Mesothelial cell of epicardium (in vitro differentiated cells): ENCODE measurements around the gene FSTL3. TPM values are rescaled to one million over a fixed set of nuclear protein-coding genes. Genes with fewer than 3 reads are reported as not detected.

ENCODE experiments used
- DNase-seq, 2 experiments: peaks; one replicate each; pipeline ENCODE4 v3.0.0; 2021; ENCODE audit warnings: low spot score in 2 of 2; ENCODE audit not compliant: unreplicated experiment in 2 of 2
- H3K27ac Mint-ChIP-seq: 2 replicates; pipeline ENCODE4 v1.8.0; 2021; ENCODE audit warnings: mixed read lengths
- H3K27me3 Mint-ChIP-seq: 2 replicates; pipeline ENCODE4 v1.8.0; 2021; ENCODE audit warnings: low read depth, mixed read lengths
- H3K36me3 Mint-ChIP-seq: 2 replicates; pipeline ENCODE4 v1.8.0; 2021; ENCODE audit warnings: mixed read lengths
- H3K4me1 Mint-ChIP-seq: 2 replicates; pipeline ENCODE4 v1.8.0; 2021; ENCODE audit warnings: mixed read lengths
- H3K4me3 Mint-ChIP-seq: 2 replicates; pipeline ENCODE4 v1.8.0; 2021; ENCODE audit warnings: mild to moderate bottlenecking, moderate library complexity, mixed read lengths
- H3K9me3 Mint-ChIP-seq: 2 replicates; pipeline ENCODE4 v1.8.0; 2021; ENCODE audit warnings: mixed read lengths
- CTCF ChIP-seq: fragments of 200-600 bp; sonication (generic); IDR thresholded peaks from one replicate; pipeline ENCODE4 v1.5.0; 2021; ENCODE audit warnings: antibody characterized with exemption; ENCODE audit not compliant: unreplicated experiment
- total RNA-seq: library from RNA; stranded (reverse); gene quantifications from 3 replicates; pipeline ENCODE4 v1.2.1, GENCODE V29; 2021

FSTL3 gene
- total RNA-seq, 1 donor from 2014 or later: 64.6 TPM

DNA sequence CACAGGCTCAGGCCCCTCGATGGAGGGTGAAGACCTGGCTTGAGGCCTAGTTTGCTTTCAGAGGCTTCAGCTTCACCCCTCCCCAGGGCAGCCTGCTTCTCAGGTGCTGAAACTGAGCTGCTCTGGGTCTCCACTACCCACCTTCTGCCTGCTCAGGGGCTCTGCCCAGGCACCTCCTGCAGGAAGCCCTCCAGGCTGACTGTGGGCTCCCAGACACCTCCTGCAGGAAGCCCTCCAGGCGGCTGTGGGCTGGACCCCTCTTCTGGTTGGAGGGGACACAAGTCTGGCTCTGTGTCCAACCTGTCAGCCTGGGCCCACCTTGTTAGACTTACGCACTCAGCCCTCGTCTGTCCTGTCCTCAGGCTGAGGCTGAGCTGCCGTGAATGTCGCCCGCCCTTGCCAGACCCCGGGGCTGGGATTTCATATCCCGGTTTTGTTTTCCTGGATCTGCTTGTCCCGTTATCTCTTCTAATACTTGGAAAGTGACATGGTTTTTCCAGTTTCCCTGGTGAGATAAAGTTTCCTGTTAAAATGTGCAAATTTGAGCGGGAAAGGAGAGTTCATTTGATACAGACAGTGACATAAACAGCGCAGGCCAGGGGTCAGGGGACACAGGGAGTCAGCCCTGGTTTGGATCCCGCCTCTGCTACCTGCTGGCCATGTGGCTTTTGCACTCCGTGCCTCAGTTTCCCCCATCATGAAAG is 53.9 kb downstream of the FSTL3 start:
- Mint-ChIP-seq H3K4me1 (no peaks in the 10 kb centered on the region), H3K27ac (no peak overlapping the region), H3K4me3 (no peak overlapping the region), H3K9me3 (no peaks in the 10 kb centered on the region), H3K27me3 (no peaks in the 10 kb centered on the region), H3K36me3 (peaks cover 24% of the 10 kb centered on the region)
- no peak for TF ChIP-seq CTCF
- no peak for DNase-seq

DNA sequence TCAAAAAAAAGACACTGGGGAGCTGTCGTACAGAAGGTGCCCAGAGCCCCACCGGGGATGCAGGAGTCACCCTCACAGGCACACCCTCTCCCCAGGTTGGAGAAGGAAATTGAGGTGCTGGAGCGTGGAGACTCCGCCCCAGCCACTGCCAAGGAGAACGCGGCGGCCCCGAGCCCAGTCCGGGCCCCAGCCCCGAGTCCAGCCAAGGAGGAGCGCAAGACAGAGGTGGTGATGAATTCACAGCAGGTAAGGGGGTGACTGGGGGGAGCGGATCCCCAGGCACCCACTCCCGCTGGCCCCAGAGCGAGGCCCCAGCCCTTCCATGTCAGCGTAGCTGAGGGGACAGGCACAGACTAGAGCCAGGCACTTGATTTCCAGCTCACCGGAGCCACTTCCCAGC is 54.8 kb downstream of the FSTL3 start:
- DNase-seq: no peak
- no peak for TF ChIP-seq CTCF
- Mint-ChIP-seq H3K9me3 (no peaks in the 10 kb centered on the region), H3K4me1 (no peaks in the 10 kb centered on the region), H3K27ac (no peak overlapping the region), H3K36me3 (peaks cover 24% of the 10 kb centered on the region), H3K4me3 (no peak overlapping the region), H3K27me3 (no peaks in the 10 kb centered on the region)

DNA sequence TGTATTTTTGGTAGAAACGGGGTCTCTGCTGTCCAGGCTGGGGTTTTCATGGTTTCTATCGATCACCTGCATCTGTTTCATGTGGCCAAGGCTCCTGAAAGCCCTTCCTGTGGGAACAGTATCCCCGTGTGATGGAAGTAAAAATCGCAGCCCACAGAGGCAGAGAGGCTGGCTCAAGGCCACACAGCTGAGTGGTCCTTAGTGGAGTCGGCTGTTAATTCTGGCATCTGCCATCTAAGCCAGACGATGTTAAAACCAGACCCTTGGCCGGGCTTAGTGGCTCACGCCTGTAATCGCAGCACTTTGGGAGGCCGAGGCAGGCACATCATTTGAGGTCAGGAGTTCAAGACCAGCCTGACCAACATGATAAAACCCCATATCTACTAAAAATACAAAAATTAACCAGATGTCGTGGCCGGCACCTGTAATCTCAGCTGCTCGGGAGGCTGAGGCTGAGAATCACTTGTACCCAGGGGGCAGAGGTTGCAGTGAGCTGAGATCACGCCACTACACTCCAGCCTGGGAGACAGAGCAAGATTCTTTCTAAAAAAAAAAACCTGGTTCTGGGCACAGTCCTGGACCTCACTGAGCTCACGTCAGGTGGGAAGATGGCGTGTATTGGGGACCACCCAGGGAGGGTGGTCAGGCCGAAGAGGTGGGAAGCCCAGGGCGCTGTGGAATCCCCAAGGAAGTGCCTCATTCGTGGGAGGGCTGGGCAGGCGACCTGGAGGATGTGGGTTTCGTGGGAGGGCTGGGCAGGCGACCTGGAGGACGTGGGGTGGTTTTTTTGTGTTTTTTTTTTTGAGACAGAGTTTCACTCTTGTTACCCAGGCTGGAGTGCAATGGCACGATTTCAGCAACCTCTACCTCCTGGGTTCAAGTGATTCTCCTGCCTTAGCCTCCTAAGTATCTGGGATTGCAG is 56.2 kb downstream of the FSTL3 start:
- no peak for TF ChIP-seq CTCF
- Mint-ChIP-seq H3K27me3 (no peaks in the 10 kb centered on the region), H3K4me3 (no peak overlapping the region), H3K36me3 (peaks cover 27% of the 10 kb centered on the region), H3K9me3 (no peaks in the 10 kb centered on the region), H3K4me1 (no peaks in the 10 kb centered on the region), H3K27ac (no peak overlapping the region)
- no peak for DNase-seq

Other genes starting within 250 kb of the FSTL3 start
- gene SHC2, start 215.4 kb upstream of the FSTL3 start, total RNA-seq: 85.1 to 91.0 TPM (median 86.4 TPM) in 3 replicates
- gene MADCAM1, start 179.9 kb upstream of the FSTL3 start, total RNA-seq: 0.75 to 1.1 TPM (median 0.98 TPM) in 3 replicates
- 30.8 to 32.4 TPM (median 32.3 TPM) in 3 replicates for gene TPGS1, start 168.9 kb upstream of the FSTL3 start, total RNA-seq
- 98.1 to 106 TPM (median 99.5 TPM) in 3 replicates for gene CDC34, start 144.6 kb upstream of the FSTL3 start, total RNA-seq
- gene GZMM, start 132.3 kb upstream of the FSTL3 start, total RNA-seq: 0.25 to 0.40 TPM (median 0.29 TPM) in 3 replicates
- 414 to 431 TPM (median 414 TPM) in 3 replicates for gene BSG, start 103.8 kb upstream of the FSTL3 start, total RNA-seq
- 1.1 to 1.6 TPM (median 1.5 TPM) in 3 replicates for gene HCN2, start 86.5 kb upstream of the FSTL3 start, total RNA-seq
- gene POLRMT, start 42.9 kb upstream of the FSTL3 start, total RNA-seq: 49.5 to 56.4 TPM (median 56.4 TPM) in 3 replicates
- 0.25 to 0.38 TPM in 2 of 3 replicates, not detected in the other for gene FGF22, start 36.5 kb upstream of the FSTL3 start, total RNA-seq
- 41.6 to 47.3 TPM (median 47.1 TPM) in 3 replicates for gene RNF126, start 13.2 kb upstream of the FSTL3 start, total RNA-seq
- gene PRSS57, start 19.1 kb downstream of the FSTL3 start, total RNA-seq: not detected in 3 replicates
- 80.5 to 87.1 TPM (median 86.9 TPM) in 3 replicates for gene PALM, start 32.5 kb downstream of the FSTL3 start, total RNA-seq
- gene MISP, start 74.7 kb downstream of the FSTL3 start, total RNA-seq: 1.4 to 2.2 TPM (median 1.5 TPM) in 3 replicates
- 447 to 482 TPM (median 459 TPM) in 3 replicates for gene PTBP1, start 121.1 kb downstream of the FSTL3 start, total RNA-seq
- gene PLPPR3, start 145.6 kb downstream of the FSTL3 start, total RNA-seq: 140 to 162 TPM (median 152 TPM) in 3 replicates
- gene AZU1, start 151.4 kb downstream of the FSTL3 start, total RNA-seq: 6.4 to 7.1 TPM (median 6.7 TPM) in 3 replicates
- gene PRTN3, start 164.6 kb downstream of the FSTL3 start, total RNA-seq: 0.23 TPM in 1 of 3 replicates, not detected in the others
- not detected in 3 replicates for gene ELANE, start 175.9 kb downstream of the FSTL3 start, total RNA-seq
- gene CFD, start 183.3 kb downstream of the FSTL3 start, total RNA-seq: 3.2 to 3.5 TPM (median 3.4 TPM) in 3 replicates
- gene MED16, start 216.8 kb downstream of the FSTL3 start, total RNA-seq: 79.8 to 87.8 TPM (median 80.0 TPM) in 3 replicates
- not detected in 3 replicates for gene RNU6-9, start 217.1 kb downstream of the FSTL3 start, total RNA-seq
- 47.4 to 50.5 TPM (median 49.5 TPM) in 3 replicates for gene R3HDM4, start 236.8 kb downstream of the FSTL3 start, total RNA-seq
- 1.0 to 1.5 TPM (median 1.1 TPM) in 3 replicates for gene KISS1R, start 240.9 kb downstream of the FSTL3 start, total RNA-seq
- 65.9 to 72.4 TPM (median 70.6 TPM) in 3 replicates for gene ARID3A, start 249.6 kb downstream of the FSTL3 start, total RNA-seq